Measurements from ENCODE around the gene SOS1.
A peak's percentile ranks its signal among the peaks of the same experiment; 100 is the strongest.
"Not testable (repeated sequence)": the region's sequence is repeated elsewhere in the genome, so short reads cannot be mapped to it uniquely, and the experiment has no call there.

The SOS1 gene

GRCh38 chr2:38959938-38960608, 160.8 kb downstream of the SOS1 start:
- no peak for DNase-seq

GRCh38 chr2:38959466-38959865, 161.4 kb downstream of the SOS1 start:
- no peak for DNase-seq

- no peak for DNase-seq
These were observed 162.9 kb downstream of the SOS1 start for GRCh38 chr2:38957972-38958371.

GRCh38 chr2:38951766-38952165, 169.1 kb downstream of the SOS1 start:
- DNase-seq = no peak

- no peak for DNase-seq
These were observed 171.9 kb downstream of the SOS1 start for GRCh38 chr2:38948995-38949394.

GRCh38 chr2:38948387-38948882, 172.4 kb downstream of the SOS1 start:
- DNase-seq = no peak

- DNase-seq = peak; percentile 67 to 74
These were observed 173.3 kb downstream of the SOS1 start for GRCh38 chr2:38947241-38948239.

GRCh38 chr2:38945911-38946310, 174.9 kb downstream of the SOS1 start:
- peak in 1 of 2 experiments; percentile 26 for DNase-seq

- DNase-seq = no peak
These were observed 175.5 kb downstream of the SOS1 start for GRCh38 chr2:38945372-38945771.

GRCh38 chr2:38943784-38944183, 177.1 kb downstream of the SOS1 start:
- DNase-seq = no peak

GRCh38 chr2:38940746-38941145, 180.1 kb downstream of the SOS1 start:
- DNase-seq = no peak

GRCh38 chr2:38937548-38937947, 183.3 kb downstream of the SOS1 start:
- no peak for DNase-seq

- DNase-seq = not testable (repeated sequence)
These were observed 184.3 kb downstream of the SOS1 start for GRCh38 chr2:38936516-38936915.

- DNase-seq = no peak
These were observed 185.2 kb downstream of the SOS1 start for GRCh38 chr2:38935568-38936172.

- no peak for DNase-seq
These were observed 186.1 kb downstream of the SOS1 start for GRCh38 chr2:38934742-38935141.

GRCh38 chr2:38933653-38934052, 187.2 kb downstream of the SOS1 start:
- no peak for DNase-seq

GRCh38 chr2:38932586-38932985, 188.3 kb downstream of the SOS1 start:
- DNase-seq = no peak

Data from AML-193 (cell line).